HG03558 (cell line): ENCODE measurements around the gene PEAK1.
A peak's percentile ranks its signal among the peaks of the same experiment; 100 is the strongest.

Source experiments
- ATAC-seq: cut with Tn5 transposase; IDR thresholded peaks from one replicate; pipeline ENCODE4 v1.9.1; 2021; ENCODE audit warnings: moderate number of reproducible peaks; ENCODE audit not compliant: unreplicated experiment; ENCODE audit errors: extremely low read depth

Gene PEAK1

DNA sequence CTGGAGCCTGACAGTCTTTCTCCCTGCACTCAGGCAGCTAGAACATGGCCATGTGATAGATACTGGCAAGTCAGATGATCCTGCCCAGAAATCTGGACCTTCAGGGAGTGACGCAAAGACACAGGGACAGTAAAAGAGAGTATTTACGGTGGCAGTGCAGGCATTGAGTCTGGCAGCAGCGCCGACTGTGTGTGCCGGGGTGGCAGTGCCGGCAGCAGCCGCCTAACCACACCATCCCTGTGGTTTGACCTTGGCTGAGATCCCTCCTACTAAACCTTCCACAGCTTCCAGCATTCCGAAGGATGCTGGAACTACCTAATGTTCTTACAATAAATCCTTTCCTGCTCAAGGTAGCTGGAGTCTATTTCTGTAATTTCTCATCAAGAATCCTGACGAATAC is 344.4 kb downstream of the PEAK1 start:
- no peak for ATAC-seq

DNA sequence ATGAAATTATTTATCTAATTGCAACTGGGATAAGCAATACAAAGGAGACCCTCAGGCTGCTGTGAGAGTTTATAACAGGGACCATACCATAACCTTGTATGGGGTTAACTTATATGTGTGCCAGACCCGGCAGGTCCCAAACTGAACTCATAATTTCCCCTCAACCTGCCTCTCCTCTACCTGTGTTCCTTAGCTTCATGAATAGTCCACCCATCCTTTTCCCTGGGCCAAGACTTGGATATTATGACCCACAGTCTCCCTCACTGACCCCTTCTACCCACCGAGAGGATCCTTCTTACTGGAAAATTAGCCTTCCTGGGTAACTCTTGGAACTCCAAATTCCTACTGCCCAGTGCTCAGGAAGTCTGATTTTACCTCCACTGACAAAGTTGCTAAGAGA is 345.6 kb downstream of the PEAK1 start:
- ATAC-seq = no peak

GRCh38 chr15:77071305-77072223 is 348.3 kb downstream of the PEAK1 start:
- ATAC-seq = no peak

DNA sequence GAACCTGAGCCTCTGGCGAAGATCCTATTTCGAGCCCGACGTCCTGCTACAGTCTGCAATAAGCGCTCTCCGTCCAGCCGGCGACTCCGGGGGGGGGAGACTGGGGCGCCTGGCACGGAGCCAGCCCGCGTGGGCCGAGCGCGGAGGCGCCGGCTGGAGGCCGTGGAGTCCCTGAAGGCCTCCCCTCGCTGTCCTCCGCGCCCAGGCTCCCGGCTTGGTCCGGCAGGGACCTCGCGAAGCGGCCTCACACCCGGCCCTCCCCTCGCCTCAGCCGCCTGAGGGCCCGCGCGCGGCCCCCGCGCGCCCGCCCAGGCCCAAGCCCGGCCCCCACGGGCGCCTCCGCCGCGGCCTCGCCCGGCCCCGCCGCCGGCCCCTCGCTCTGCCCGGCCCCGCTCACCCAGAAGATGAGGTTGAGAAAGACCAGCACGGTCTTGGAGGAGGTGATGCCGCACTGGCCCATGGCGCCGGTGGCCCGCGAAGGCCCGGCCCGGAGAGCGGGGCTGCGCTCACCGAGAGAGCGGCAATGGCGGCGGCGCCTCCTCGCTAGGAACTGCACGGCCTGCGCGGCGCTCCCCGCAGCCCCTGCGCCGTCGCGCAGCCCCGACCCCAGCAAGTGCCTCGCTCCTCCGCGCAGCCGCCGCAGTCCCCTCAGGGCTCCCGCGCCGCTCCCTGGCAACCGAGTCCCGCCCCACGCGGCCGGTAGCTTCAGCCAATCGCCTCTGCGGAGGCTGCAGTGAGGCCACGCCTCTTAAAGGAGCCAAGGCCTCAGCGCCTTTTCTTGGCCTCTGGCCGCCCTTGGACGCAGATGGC is 349.2 kb downstream of the PEAK1 start, which contains the start of gene TSPAN3:
TSS of gene TSPAN3 (minus strand) at position 615 of the 810 bp plus-strand sequence. CDS start at position 460, 155 bp downstream.
- peak; percentile 90 for ATAC-seq

DNA sequence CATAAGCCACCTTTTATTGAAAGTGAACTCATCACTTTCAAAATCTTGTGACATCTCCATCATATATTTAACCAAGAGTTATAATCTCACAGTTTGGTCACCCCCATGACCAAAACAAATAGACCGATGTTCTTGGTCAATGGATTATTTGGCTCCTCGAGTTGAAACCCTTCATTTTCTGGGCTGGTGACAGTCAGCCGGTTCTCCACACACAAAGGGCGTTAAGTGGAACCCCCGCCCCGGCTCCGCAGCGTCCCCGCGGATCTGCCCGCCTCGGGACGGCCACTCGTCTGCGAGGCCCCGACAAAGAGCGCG is 349.8 kb downstream of the PEAK1 start:
- no peak for ATAC-seq

DNA sequence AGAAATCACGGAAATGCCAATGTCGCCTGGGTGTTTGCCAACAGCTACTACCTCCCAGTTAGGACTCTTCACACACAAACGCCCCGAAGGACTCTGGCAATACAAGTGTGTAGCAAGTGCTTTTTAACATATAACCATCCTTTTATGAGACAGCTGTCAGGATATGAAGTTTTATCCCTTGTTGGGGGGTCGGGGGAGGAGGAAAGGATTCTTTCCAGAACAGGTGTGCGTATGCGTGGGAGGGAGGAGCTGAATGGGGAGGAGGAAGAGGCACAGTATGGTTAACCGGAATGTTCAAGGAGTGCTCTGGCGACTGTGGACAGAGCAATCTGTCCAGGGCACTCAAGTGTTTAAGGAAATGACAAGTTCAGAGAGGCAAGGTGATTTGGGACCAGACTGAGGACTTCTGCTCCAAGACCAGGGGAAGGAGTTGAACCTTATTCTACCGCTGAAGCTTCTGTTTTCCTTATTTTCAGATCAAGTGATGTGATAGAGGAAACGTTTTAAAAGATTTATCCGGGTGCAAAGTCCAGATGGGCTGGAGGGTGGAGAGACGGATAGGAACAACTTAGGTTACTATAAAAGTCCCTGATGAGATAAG is 350.3 kb downstream of the PEAK1 start:
- ATAC-seq = no peak

DNA sequence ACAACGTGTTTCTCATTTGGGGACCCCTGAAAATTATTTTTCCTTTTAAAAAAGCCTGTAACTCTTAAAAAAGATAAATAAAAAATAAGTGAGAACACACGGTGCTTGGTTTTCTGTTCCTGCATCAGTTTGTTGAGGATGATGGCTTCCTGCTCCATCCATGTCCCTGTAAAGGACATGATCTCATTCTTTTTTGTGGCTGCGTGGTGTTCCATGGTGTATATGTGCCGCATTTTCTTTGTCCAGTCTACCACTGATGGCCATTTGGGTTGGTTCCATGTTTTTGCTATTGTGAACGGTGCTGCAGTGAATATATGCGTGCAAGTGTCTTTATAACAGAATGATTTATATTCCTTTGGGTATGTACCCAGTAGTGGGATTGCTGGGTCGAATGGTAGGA is 351.3 kb downstream of the PEAK1 start:
- ATAC-seq = no peak

GRCh38 chr15:77067691-77068367 is 352.1 kb downstream of the PEAK1 start:
- ATAC-seq = no peak

DNA sequence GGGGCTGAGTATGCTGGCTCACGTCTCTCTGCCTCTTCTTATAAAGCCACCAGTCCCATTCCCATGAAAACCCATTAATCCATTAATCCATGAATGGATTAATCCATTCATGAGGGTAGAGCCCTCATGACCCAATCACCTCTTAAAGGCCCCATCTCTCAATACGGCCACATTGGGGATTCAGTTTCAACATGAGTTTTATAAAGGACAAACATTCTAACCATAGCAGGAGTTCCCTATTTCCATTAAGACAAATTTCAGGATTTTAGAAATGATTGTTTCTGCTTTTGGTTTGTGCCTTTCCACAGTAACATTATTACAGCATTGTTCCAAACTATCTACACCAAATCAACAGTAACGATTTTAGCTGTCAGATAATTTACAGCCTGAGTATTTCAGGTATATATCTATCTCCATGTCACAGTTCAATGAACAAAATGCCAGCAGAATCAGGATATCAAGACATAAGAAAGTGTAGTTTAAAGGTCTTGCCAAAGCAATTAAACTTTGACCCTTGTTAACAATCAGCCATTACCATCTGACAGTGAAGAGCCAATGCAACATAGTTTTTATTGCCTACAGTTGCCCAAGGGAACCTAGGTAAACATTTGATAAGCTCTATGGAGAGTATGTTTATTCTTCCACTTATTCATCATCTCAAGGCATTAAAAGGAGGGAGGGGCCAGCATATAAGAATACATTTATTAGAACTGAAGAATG is 352.8 kb downstream of the PEAK1 start:
- no peak for ATAC-seq

- ATAC-seq = no peak
These were observed 355.2 kb downstream of the PEAK1 start for GRCh38 chr15:77064539-77065308.

- no peak for ATAC-seq
These were observed 355.8 kb downstream of the PEAK1 start for GRCh38 chr15:77064063-77064462.

- no peak for ATAC-seq
These were observed 356.7 kb downstream of the PEAK1 start for GRCh38 chr15:77063249-77063648.

DNA sequence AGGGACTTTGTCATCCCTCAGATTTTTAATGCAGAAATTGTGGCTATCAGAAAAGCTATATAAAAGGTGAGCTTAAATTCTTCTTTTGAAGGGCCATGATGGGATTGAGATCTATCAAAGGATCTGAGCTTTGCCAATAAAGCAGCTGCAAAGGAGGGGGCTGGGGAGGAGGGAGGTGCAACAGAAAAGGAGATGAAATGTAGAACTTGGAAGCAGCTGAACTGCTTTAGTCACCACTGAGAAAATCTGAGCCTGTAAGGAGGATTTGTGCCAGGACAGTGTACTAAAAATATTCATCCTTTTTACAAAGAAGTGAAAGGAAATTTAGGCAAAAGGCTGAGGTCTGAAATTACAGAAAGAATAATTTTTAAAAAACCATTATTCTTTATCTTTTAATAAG is 359.4 kb downstream of the PEAK1 start:
- no peak for ATAC-seq

DNA sequence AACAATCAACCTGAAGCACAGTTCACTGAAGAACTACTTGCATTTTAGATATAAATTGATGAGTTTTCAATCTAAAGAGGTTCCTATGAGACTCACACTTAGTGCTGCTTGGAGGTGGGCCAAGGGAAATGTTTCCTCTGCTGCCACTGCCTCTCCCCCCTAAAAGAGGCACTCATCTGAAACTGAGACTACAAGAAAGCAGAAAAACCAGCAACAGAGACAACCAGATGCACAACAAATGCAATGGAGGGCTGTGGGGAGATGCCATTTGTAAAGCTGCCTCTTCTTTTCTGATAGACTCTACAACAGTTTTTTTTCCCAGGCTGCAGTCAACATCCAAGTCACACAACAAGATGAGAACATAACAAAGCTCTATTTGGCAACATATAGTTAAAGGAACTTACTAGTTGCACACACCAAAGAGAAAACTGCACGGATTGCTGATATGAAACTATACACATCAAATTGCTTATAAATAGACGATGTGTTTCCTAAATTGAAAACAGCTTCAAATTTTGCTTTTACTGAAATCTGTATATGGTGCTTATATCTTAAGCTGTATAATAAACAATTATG is 360.0 kb downstream of the PEAK1 start:
- ATAC-seq = no peak

DNA sequence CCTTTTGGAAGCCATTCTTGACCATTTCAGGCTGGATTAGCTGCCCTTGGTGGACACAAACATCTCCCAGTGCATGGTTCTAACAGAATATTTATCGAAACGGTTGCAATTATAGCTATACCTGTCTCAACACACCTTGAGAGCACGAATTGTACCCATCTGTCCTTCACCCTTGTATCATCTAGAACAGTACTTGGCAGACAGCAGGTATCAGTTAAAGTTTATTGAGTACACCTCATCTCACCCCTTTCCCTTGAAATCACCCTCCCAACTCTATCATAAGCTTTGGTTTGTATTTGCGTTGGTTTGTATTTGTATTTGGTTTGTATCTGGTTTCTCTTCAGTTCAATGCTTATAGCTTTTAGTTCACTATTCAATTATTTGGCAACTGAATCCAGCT is 361.4 kb downstream of the PEAK1 start:
- no peak for ATAC-seq

- ATAC-seq = no peak
These were observed 362.2 kb downstream of the PEAK1 start for GRCh38 chr15:77057685-77058084.

DNA sequence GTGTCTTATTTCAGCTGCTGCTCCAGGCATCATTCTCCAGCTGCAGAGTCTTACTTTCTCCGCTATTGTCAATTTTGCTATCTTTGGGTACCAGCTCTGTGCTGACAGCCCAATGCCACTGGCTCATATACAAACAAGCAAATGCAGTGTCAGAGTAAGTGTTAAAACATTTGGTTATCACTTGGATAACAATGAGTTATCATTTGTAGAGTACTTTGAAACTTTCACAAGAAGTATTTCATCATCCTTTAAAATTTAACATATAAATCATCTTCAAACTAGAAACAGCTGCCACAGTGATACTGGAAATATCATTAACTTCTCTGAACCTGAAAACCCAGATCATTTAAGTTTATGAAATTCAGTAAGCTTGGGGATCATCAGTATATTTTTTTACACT is 362.8 kb downstream of the PEAK1 start:
- ATAC-seq = no peak

DNA sequence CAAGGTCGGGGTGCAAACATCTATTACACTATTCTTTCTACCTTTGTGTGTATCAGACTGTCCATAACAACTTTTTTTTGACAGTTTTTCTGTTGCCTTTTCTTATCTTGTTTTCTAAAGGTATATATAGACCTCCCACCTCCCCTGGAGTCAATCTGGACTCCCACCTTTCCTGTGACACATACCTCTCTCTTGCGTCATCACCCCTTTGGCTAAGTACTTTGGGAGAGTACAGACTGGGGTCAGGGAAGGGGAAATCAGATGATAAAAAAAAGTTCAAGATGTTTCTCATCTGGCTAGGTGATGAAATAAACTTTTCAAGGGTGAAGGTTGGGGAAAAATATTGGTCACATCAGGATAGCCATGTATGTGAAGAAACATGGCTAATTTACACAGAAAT is 366.2 kb downstream of the PEAK1 start:
- ATAC-seq = no peak

GRCh38 chr15:77052556-77052955 is 367.3 kb downstream of the PEAK1 start:
- ATAC-seq = no peak
